CD4-positive, alpha-beta T cell (primary cell): ENCODE results near the gene PDE9A. TPM values are rescaled to one million over a fixed set of nuclear protein-coding genes. Genes with fewer than 3 reads are reported as not detected.

Source experiments
- ATAC-seq: fragments of 200-7000 bp; cut with Tn5 transposase; one replicate; pipeline ENCODE4 v1.10.0; 2022; ENCODE audit warnings: mild to moderate bottlenecking; ENCODE audit not compliant: poor library complexity
- CTCF ChIA-PET: fragments of 350-600 bp; sonication (Branson Sonifier 250); formaldehyde crosslinking; loops from one replicate; lab custom pipeline; 2021; ENCODE audit warnings: antibody characterized with exemption, inconsistent platforms; lab: Charles Lee
- POLR2A ChIA-PET: fragments of 350-600 bp; sonication (Branson Sonifier 250); formaldehyde crosslinking; loops from one replicate; lab custom pipeline; 2021; ENCODE audit warnings: antibody characterized with exemption, inconsistent platforms; lab: Charles Lee
- DNase-seq, 14 experiments: peaks; one replicate each; pipeline ENCODE4 v3.0.0-alpha.2; 2013 to 2020; ENCODE audit warnings: mixed read lengths in 2 of 14
- H3K27ac ChIP-seq, 2 donors: one replicate each; pipeline versions ENCODE4 v1.5.1 to v1.7.0; 2013; ENCODE audit warnings: low read length in 2 of 2, low read depth in 1 of 2, mild to moderate bottlenecking in 1 of 2
- H3K27me3 ChIP-seq, 2 experiments: 1 replicate in 1 of 2; 2 replicates in 1 of 2; pipeline versions ENCODE4 v1.6.1 to v1.7.0; 2013; ENCODE audit warnings: low read length in 2 of 2, control low read depth in 1 of 2, mild to moderate bottlenecking in 1 of 2, moderate library complexity in 1 of 2; ENCODE audit not compliant: insufficient read depth in 2 of 2, control insufficient read depth in 1 of 2
- H3K36me3 ChIP-seq: one replicate; pipeline ENCODE4 v1.6.1; 2013; ENCODE audit warnings: low read length, control low read depth; ENCODE audit not compliant: insufficient read depth
- H3K4me1 ChIP-seq: one replicate; pipeline ENCODE4 v1.6.1; 2013; ENCODE audit warnings: low read length, control low read depth; ENCODE audit not compliant: insufficient read depth
- H3K4me3 ChIP-seq: one replicate; pipeline ENCODE4 v1.5.1; 2013; ENCODE audit warnings: mild to moderate bottlenecking, low read length, moderate library complexity
- H3K9me3 ChIP-seq, 2 experiments: 1 replicate in 1 of 2; 2 replicates in 1 of 2; pipeline versions ENCODE4 v1.6.1 to v1.7.0; 2013; ENCODE audit warnings: low read length in 2 of 2, mild to moderate bottlenecking in 2 of 2, control low read depth in 1 of 2, moderate library complexity in 1 of 2; ENCODE audit not compliant: control insufficient read depth in 1 of 2, insufficient read depth in 1 of 2
- H3K27ac Mint-ChIP-seq: one replicate; pipeline ENCODE4 v1.8.0; 2020; ENCODE audit warnings: mixed read lengths
- H3K27me3 Mint-ChIP-seq: one replicate; pipeline ENCODE4 v1.8.0; 2021; ENCODE audit warnings: mixed read lengths
- H3K36me3 Mint-ChIP-seq: one replicate; pipeline ENCODE4 v1.8.0; 2021; ENCODE audit warnings: low read depth, mixed read lengths
- H3K4me1 Mint-ChIP-seq: one replicate; pipeline ENCODE4 v1.8.0; 2021; ENCODE audit warnings: low read depth, mixed read lengths
- H3K4me3 Mint-ChIP-seq: one replicate; pipeline ENCODE4 v1.8.0; 2020; ENCODE audit warnings: mild to moderate bottlenecking, mixed read lengths
- H3K9me3 Mint-ChIP-seq: one replicate; pipeline ENCODE4 v1.8.0; 2020; ENCODE audit warnings: mixed read lengths
- intact Hi-C, 2 experiments: fragments of 100-400 bp; cut with DNase I in 1 of 2; cut with micrococcal nuclease in 1 of 2; formaldehyde crosslinking; loops; one replicate each; pipeline versions ENCODE4 v1.15.1 to v1.9.0; 2023 to 2025; cut with DNase I, micrococcal nuclease
- total RNA-seq, 174 experiments: library from RNA in 2 of 174; stranded (reverse) in 2 of 174; gene quantifications; one replicate each; pipeline ENCODE4 v1.2.3 and lab custom pipeline; 2021 to 2026
- TF ChIP-seq, protein P1 (sequence below): fragments of 200-600 bp; IDR thresholded peaks from one replicate; pipeline ENCODE4 v1.8.0; 2022; ENCODE audit warnings: antibody characterized with exemption, mild to moderate bottlenecking

Gene PDE9A
- total RNA-seq, 2 experiments from 2014 or later, result 12.6 to 13.2 TPM

DNA sequence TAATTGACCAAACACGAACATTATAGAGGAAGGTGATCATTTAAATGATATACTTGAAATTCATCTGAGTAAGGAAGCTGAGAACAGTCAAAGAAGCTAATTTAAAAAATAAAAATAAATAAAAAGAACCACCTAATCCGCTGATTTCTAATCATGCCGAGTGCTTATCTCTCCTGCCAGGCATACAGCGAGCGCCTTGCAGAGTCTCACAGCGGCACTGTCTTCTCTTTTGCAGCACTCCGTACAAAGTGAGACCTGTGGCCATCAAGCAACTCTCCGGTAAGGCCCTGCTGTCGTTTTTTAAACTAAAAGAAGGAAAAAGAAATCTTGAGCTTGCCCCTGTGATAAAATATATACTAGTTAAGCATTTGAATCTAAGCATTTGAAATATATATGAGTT, 45.3 kb downstream of the PDE9A start:
- Histone ChIP-seq H3K9me3 (no peaks in the 10 kb centered on the region), H3K27ac (no peak overlapping the region), H3K4me3 (no peak overlapping the region), H3K27me3 (no peaks in the 10 kb centered on the region), H3K36me3 (no peaks in the 10 kb centered on the region), H3K4me1 (no peaks in the 10 kb centered on the region)
- DNase-seq (no peak), ATAC-seq (no peak)
- CTCF ChIA-PET, result no interaction called here
- no peaks in the 10 kb centered on the region for H3K4me1 Mint-ChIP-seq
- H3K4me3 Mint-ChIP-seq, result no peak overlapping the region
- TF ChIP-seq, protein P1, sequence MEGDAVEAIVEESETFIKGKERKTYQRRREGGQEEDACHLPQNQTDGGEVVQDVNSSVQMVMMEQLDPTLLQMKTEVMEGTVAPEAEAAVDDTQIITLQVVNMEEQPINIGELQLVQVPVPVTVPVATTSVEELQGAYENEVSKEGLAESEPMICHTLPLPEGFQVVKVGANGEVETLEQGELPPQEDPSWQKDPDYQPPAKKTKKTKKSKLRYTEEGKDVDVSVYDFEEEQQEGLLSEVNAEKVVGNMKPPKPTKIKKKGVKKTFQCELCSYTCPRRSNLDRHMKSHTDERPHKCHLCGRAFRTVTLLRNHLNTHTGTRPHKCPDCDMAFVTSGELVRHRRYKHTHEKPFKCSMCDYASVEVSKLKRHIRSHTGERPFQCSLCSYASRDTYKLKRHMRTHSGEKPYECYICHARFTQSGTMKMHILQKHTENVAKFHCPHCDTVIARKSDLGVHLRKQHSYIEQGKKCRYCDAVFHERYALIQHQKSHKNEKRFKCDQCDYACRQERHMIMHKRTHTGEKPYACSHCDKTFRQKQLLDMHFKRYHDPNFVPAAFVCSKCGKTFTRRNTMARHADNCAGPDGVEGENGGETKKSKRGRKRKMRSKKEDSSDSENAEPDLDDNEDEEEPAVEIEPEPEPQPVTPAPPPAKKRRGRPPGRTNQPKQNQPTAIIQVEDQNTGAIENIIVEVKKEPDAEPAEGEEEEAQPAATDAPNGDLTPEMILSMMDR, result no peak
- H3K27me3 Mint-ChIP-seq, result no peaks in the 10 kb centered on the region
- peaks cover 56% of the 10 kb centered on the region for H3K36me3 Mint-ChIP-seq
- intact Hi-C loops, result no loop called here
- no peak overlapping the region for H3K27ac Mint-ChIP-seq
- H3K9me3 Mint-ChIP-seq, result no peaks in the 10 kb centered on the region
- POLR2A ChIA-PET, result no interaction called here

DNA sequence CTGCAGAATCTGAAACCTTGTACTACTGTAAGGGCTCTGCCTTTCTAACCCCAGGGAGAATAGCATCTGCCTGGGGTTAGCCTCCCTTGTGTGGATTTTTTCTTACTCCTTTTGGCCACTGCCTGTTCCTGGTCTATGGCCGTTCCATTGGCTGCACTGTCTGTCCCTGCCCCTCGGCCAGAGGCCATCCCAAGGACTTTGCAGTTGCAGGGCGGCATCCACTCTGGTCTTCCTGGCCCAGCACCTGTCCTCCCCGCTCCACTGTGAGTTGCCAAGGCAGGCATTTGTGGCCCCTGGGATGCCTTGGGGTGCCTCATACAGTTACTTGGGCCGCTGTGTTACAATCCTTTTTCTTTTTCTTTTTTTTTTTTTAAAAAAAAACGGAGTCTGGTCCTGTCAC, 45.8 kb downstream of the PDE9A start:
- intact Hi-C loops, result no loop called here
- no peaks in the 10 kb centered on the region for H3K36me3 ChIP-seq
- ChIA-PET POLR2A (no interaction called here), CTCF (no interaction called here)
- no peaks in the 10 kb centered on the region for H3K27me3 Mint-ChIP-seq
- no peak overlapping the region for H3K27ac Mint-ChIP-seq
- TF ChIP-seq, protein P1, result no peak
- no peaks in the 10 kb centered on the region for H3K9me3 Mint-ChIP-seq
- DNase-seq (no peak), ATAC-seq (no peak)
- H3K27me3 ChIP-seq, result no peaks in the 10 kb centered on the region
- no peaks in the 10 kb centered on the region for H3K4me1 ChIP-seq
- H3K27ac ChIP-seq, result no peak overlapping the region
- H3K4me3 Mint-ChIP-seq, result no peak overlapping the region
- H3K9me3 ChIP-seq, result no peaks in the 10 kb centered on the region
- H3K4me1 Mint-ChIP-seq, result no peaks in the 10 kb centered on the region
- no peak overlapping the region for H3K4me3 ChIP-seq
- H3K36me3 Mint-ChIP-seq, result peaks cover 55% of the 10 kb centered on the region

- H3K27me3 ChIP-seq, result no peaks in the 10 kb centered on the region
- ATAC-seq (no peak), DNase-seq (no peak)
- no peak overlapping the region for H3K4me3 ChIP-seq
- H3K4me3 Mint-ChIP-seq, result no peak overlapping the region
- no peaks in the 10 kb centered on the region for H3K9me3 ChIP-seq
- no peaks in the 10 kb centered on the region for H3K9me3 Mint-ChIP-seq
- no peaks in the 10 kb centered on the region for H3K36me3 ChIP-seq
- H3K27me3 Mint-ChIP-seq, result no peaks in the 10 kb centered on the region
- CTCF ChIA-PET, result no interaction called here
- no peaks in the 10 kb centered on the region for H3K4me1 ChIP-seq
- POLR2A ChIA-PET, result interaction anchor here (0.7 kb wide), 1 partner anchor 82 kb away, joined by 3 read pairs; no protein-coding TSS in a partner anchor
- peaks cover 46% of the 10 kb centered on the region for H3K36me3 Mint-ChIP-seq
- no peak overlapping the region for H3K27ac Mint-ChIP-seq
- intact Hi-C loops, result no loop called here
- H3K4me1 Mint-ChIP-seq, result no peaks in the 10 kb centered on the region
- TF ChIP-seq, protein P1, result no peak
- no peak overlapping the region for H3K27ac ChIP-seq
Observed at GRCh38 chr21:42701706-42702456, 48.5 kb downstream of the PDE9A start.
